K562 (cell line): ENCODE measurements around the gene CXCR6. TPM values are rescaled to one million over a fixed set of nuclear protein-coding genes. Genes with fewer than 3 reads are reported as not detected.

Experiments
- BCL6 ChIP-seq: fragments of 250-450 bp; sonication (Bioruptor Pico); IDR thresholded peaks from 2 replicates; pipeline ENCODE4 v1.4.0; 2020
- FOS ChIP-seq: IDR thresholded peaks from 3 replicates; pipeline ENCODE4 v1.6.1; 2011; ENCODE audit not compliant: insufficient read length; ENCODE audit errors: extremely low read depth
- GABPB1 ChIP-seq: sonication (generic); formaldehyde crosslinking; IDR thresholded peaks from 2 replicates; pipeline ENCODE4 v1.8.0; 2022; ENCODE audit warnings: mild to moderate bottlenecking, missing genetic modification reagents
- JUND ChIP-seq, 2 experiments: IDR thresholded peaks; 2 replicates in 1 of 2; 3 replicates in 1 of 2; pipeline ENCODE4 v1.6.1; 2011; ENCODE audit warnings: borderline replicate concordance in 2 of 2, low read depth in 2 of 2, low read length in 2 of 2, improper control_type of control experiment in 1 of 2, missing biosample characterization in 1 of 2, missing genetic modification characterization in 1 of 2, missing genetic modification reagents in 1 of 2
- KDM4B ChIP-seq, 2 experiments: fragments of 450-650 bp in 1 of 2; sonication (generic) in 1 of 2; IDR thresholded peaks; 2 replicates each; pipeline ENCODE4 v1.6.1; 2016 to 2017; ENCODE audit warnings: borderline replicate concordance in 2 of 2, antibody characterized with exemption in 1 of 2, low read depth in 1 of 2, mild to moderate bottlenecking in 1 of 2
- LEF1 ChIP-seq: fragments of 450-650 bp; IDR thresholded peaks from 2 replicates; pipeline ENCODE4 v1.6.1; 2016; ENCODE audit warnings: mild to moderate bottlenecking
- NR4A1 ChIP-seq, 2 experiments: fragments of 250-450 bp in 1 of 2; fragments of 450-650 bp in 1 of 2; sonication (Bioruptor Pico) in 1 of 2; IDR thresholded peaks; 2 replicates each; pipeline versions ENCODE4 v1.4.0 to v1.6.1; 2016 to 2020; ENCODE audit warnings: mild to moderate bottlenecking in 2 of 2, missing compliant biosample characterization in 1 of 2, missing genetic modification characterization in 1 of 2, moderate library complexity in 1 of 2
- PHB2 ChIP-seq: fragments of 450-650 bp; IDR thresholded peaks from 2 replicates; pipeline ENCODE4 v1.6.1; 2017; ENCODE audit warnings: low read depth
- POLR2A ChIP-seq: fragments of 450-650 bp; conservative IDR thresholded peaks from 2 replicates; pipeline ENCODE4 v1.6.1; 2016
- RAD51 ChIP-seq: fragments of 450-650 bp; IDR thresholded peaks from 2 replicates; pipeline ENCODE4 v1.7.1; 2016; ENCODE audit warnings: low read depth, mild to moderate bottlenecking, borderline replicate concordance
- RBBP5 ChIP-seq: fragments of 200-600 bp; sonication (generic); IDR thresholded peaks from 2 replicates; pipeline ENCODE4 v1.6.1; 2012; ENCODE audit warnings: borderline replicate concordance, mild to moderate bottlenecking, low read length, control low read depth, inconsistent platforms; ENCODE audit not compliant: insufficient read depth, poor library complexity, severe bottlenecking
- RHOXF2B ChIP-seq: fragments of 250-450 bp; sonication (Bioruptor Pico); conservative IDR thresholded peaks from 2 replicates; pipeline ENCODE4 v1.5.1; 2021
- SIN3A ChIP-seq, 2 experiments: fragments of 150-350 bp in 1 of 2; IDR thresholded peaks; 2 replicates each; pipeline ENCODE4 v1.6.1; 2011 to 2016; ENCODE audit warnings: borderline replicate concordance in 2 of 2, low read depth in 2 of 2, low read length in 2 of 2, mild to moderate bottlenecking in 2 of 2, moderate library complexity in 2 of 2; ENCODE audit not compliant: control insufficient read depth in 1 of 2
- SMC3 ChIP-seq: conservative IDR thresholded peaks from 2 replicates; pipeline ENCODE4 v1.6.1; 2011; ENCODE audit warnings: low read depth, low read length, improper control_type of control experiment; ENCODE audit not compliant: insufficient read depth
- SRF ChIP-seq, 2 experiments: fragments of 250-450, 450-650 bp in 1 of 2; sonication (Bioruptor Pico) in 1 of 2; sonication (generic) in 1 of 2; formaldehyde crosslinking; IDR thresholded peaks; 2 replicates each; pipeline versions ENCODE4 v1.5.0 to v1.5.1; 2020 to 2022; ENCODE audit warnings: mild to moderate bottlenecking in 1 of 2, missing genetic modification reagents in 1 of 2
- STAT6 ChIP-seq: sonication (generic); formaldehyde crosslinking; IDR thresholded peaks from 2 replicates; pipeline ENCODE4 v1.8.1; 2023; ENCODE audit warnings: mild to moderate bottlenecking, missing genetic modification reagents
- ZBTB9 ChIP-seq: fragments of 450-650 bp; formaldehyde crosslinking; IDR thresholded peaks from 2 replicates; pipeline ENCODE4 v1.4.0; 2020; ENCODE audit warnings: mild to moderate bottlenecking, moderate library complexity
- ZKSCAN1 ChIP-seq: fragments of 150-350 bp; IDR thresholded peaks from 2 replicates; pipeline ENCODE4 v1.6.1; 2016; ENCODE audit warnings: low read depth, low read length
- ZNF224 ChIP-seq: sonication (generic); formaldehyde crosslinking; IDR thresholded peaks from 2 replicates; pipeline ENCODE4 v1.8.0; 2022; ENCODE audit warnings: mild to moderate bottlenecking, missing genetic modification reagents
- ZNF354B ChIP-seq: fragments of 250-450 bp; sonication (Bioruptor Pico); IDR thresholded peaks from 2 replicates; pipeline ENCODE4 v1.4.0; 2020
- ZNF644 ChIP-seq: fragments of 200-800 bp; sonication (Bioruptor generic); IDR thresholded peaks from 2 replicates; pipeline ENCODE4 v1.6.1; 2016; ENCODE audit warnings: low read depth, missing genetic modification characterization, missing compliant biosample characterization
- ZNF740 ChIP-seq, 3 experiments: fragments of 200-800 bp in 1 of 3; sonication (Bioruptor generic) in 1 of 3; sonication (generic) in 1 of 3; formaldehyde crosslinking in 1 of 3; IDR thresholded peaks; 2 replicates each; pipeline versions ENCODE4 v1.6.1 to v1.8.0; 2016 to 2022; ENCODE audit warnings: mild to moderate bottlenecking in 2 of 3, missing compliant biosample characterization in 2 of 3, missing genetic modification characterization in 2 of 3, missing genetic modification reagents in 1 of 3
- polyA plus RNA-seq, 8 experiments: library from polyadenylated mRNA; depleted of rRNA in 4 of 8; stranded (reverse) in 5 of 8; unstranded in 3 of 8; fragments of >200 nt; fragmentation: Nextera tagmentation in 2 of 8; fragmentation: Illumina TruSeq in 1 of 8; extraction: Ambion mirVana in 2 of 8; extraction: Trizol in 1 of 8; gene quantifications; 2 replicates each; pipeline versions ENCODE4 v1.2.1 to v1.2.3, GENCODE V29; 2011 to 2014; ENCODE audit warnings: inconsistent platforms in 1 of 8, missing spikeins in 1 of 8
- total RNA-seq, 7 experiments: library from RNA; depleted of rRNA in 6 of 7; stranded (reverse); fragments of >200 nt in 6 of 7; fragmentation: Illumina TruSeq in 2 of 7; extraction: Trizol in 2 of 7; gene quantifications; 2 replicates each; pipeline versions ENCODE4 v1.2.1 to v1.2.3, GENCODE V29; 2011 to 2021; ENCODE audit warnings: low replicate concordance in 1 of 7

Gene CXCR6
- total and polyA plus RNA-seq, 9 of the 15 experiments (the other 6 are each of a cell fraction or from before 2014, with no cell fraction given) = 0.28 TPM; not detected in 8

- TF ChIP-seq ZNF224 (CRISPR knock-in tag) = no peak
- no peak for TF ChIP-seq RAD51
- TF ChIP-seq SMC3 = peak; percentile 79
- no peak for TF ChIP-seq KDM4B (IDR thresholded peaks at IDR 0.05; ENCODE audit: borderline replicate concordance in 2 of 2, low read depth in 1 of 2)
- TF ChIP-seq BCL6 (CRISPR knock-in tag) = no peak
- no peak for TF ChIP-seq PHB2
- no peak for TF ChIP-seq ZKSCAN1
- no peak for TF ChIP-seq RHOXF2B (CRISPR knock-in tag)
- no peak for TF ChIP-seq ZNF740 (CRISPR knock-in tag; IDR thresholded peaks at IDR 0.05)
- TF ChIP-seq ZNF740 (tag; IDR thresholded peaks at IDR 0.05) = no peak
- no peak for TF ChIP-seq STAT6 (CRISPR knock-in tag)
- TF ChIP-seq ZBTB9 (CRISPR knock-in tag) = no peak
- no peak for TF ChIP-seq LEF1
- 0 out of 2 replicates have a peak, but pooled peaks have one; percentile 27 for TF ChIP-seq JUND (IDR thresholded peaks at IDR 0.05; ENCODE audit: borderline replicate concordance, low read depth, low read length)
- TF ChIP-seq JUND (tag; IDR thresholded peaks at IDR 0.05; ENCODE audit: borderline replicate concordance, low read depth, low read length) = no peak
- no peak for TF ChIP-seq SRF (CRISPR knock-in tag; IDR thresholded peaks at IDR 0.05)
- 0 out of 2 replicates have a peak, but pooled peaks have one; percentile 22 for TF ChIP-seq GABPB1
- TF ChIP-seq ZNF354B (CRISPR knock-in tag) = no peak
- no peak for TF ChIP-seq FOS
- no peak for TF ChIP-seq POLR2A
- TF ChIP-seq RBBP5 = no peak
- TF ChIP-seq SIN3A (IDR thresholded peaks at IDR 0.05; ENCODE audit: borderline replicate concordance in 2 of 2, control insufficient read depth in 1 of 2, low read depth in 2 of 2, low read length in 2 of 2) = no peak
- TF ChIP-seq NR4A1 (CRISPR knock-in tag; IDR thresholded peaks at IDR 0.05) = no peak
- TF ChIP-seq NR4A1 (tag; IDR thresholded peaks at IDR 0.05) = no peak
- no peak for TF ChIP-seq ZNF644 (tag)
Measured at GRCh38 chr3:45906681-45907407, 36.4 kb upstream of the CXCR6 start (continued).
